Measurements from ENCODE around the gene SOD1.
"Not testable (repeated sequence)": the region's sequence is repeated elsewhere in the genome, so short reads cannot be mapped to it uniquely, and the experiment has no call there.

SOD1 gene

DNA sequence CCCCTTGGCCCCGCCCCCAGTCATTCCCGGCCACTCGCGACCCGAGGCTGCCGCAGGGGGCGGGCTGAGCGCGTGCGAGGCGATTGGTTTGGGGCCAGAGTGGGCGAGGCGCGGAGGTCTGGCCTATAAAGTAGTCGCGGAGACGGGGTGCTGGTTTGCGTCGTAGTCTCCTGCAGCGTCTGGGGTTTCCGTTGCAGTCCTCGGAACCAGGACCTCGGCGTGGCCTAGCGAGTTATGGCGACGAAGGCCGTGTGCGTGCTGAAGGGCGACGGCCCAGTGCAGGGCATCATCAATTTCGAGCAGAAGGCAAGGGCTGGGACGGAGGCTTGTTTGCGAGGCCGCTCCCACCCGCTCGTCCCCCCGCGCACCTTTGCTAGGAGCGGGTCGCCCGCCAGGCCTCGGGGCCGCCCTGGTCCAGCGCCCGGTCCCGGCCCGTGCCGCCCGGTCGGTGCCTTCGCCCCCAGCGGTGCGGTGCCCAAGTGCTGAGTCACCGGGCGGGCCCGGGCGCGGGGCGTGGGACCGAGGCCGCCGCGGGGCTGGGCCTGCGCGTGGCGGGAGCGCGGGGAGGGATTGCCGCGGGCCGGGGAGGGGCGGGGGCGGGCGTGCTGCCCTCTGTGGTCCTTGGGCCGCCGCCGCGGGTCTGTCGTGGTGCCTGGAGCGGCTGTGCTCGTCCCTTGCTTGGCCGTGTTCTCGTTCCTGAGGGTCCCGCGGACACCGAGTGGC, at the start of gene SOD1:
Gene SOD1 (plus strand): TSS at position 158 of the 723 bp plus-strand sequence. CDS start 77 bp downstream, at position 235.
- in situ Hi-C loops (cut with MboI; ENCODE audit: low sequenced_read_pairs): no loop called here

- in situ Hi-C loops (cut with MboI; ENCODE audit: low sequenced_read_pairs): no loop called here
Measured at GRCh38 chr21:31611445-31611844, 48.0 kb upstream of the SOD1 start.

- in situ Hi-C loops (cut with MboI; ENCODE audit: low sequenced_read_pairs): no loop called here
Measured at GRCh38 chr21:31612894-31613785, 46.4 kb upstream of the SOD1 start.

- in situ Hi-C loops (cut with MboI; ENCODE audit: low sequenced_read_pairs): no loop called here
Measured at GRCh38 chr21:31614705-31615104, 44.8 kb upstream of the SOD1 start.

GRCh38 chr21:31616216-31616615, 43.3 kb upstream of the SOD1 start:
- in situ Hi-C loops (cut with MboI; ENCODE audit: low sequenced_read_pairs): no loop called here

DNA sequence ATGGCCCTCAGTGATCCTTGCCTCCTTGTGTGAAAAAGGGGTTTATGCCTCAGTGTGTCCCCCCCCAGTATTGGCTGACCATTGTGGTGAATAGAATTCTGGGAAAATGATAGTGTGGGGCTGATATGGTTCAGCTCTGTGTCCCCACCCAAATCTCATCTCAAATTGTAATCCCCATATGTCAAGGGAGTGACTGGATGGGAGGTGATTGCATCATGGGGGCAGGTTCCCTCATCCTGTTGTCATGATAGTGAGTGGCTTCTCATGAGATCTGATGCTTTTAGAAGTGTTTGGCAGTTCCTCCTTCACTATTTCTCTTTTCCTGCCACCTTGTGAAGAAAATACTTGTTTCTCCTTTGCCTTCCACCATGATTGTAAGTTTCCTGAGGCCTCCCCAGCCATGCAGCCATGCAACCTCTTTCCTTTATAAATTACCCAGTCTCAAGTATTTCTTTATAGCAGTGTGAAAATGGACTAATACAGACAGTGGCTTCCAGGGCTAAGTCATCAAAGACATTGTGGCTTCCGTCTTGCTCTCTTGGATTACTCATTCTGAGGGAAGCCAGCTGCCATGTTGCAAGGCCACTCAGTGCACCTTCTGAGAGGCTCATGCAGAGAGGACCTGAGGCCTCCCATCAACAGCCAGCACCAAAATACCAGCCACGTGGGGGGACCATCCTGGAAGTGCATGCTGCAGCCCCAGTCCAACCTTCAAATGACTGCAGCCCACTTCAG, 40.6 kb upstream of the SOD1 start:
- in situ Hi-C loops (cut with MboI; ENCODE audit: low sequenced_read_pairs): no loop called here

GRCh38 chr21:31622397-31622796, 37.1 kb upstream of the SOD1 start:
- in situ Hi-C loops (cut with MboI; ENCODE audit: low sequenced_read_pairs): no loop called here

DNA sequence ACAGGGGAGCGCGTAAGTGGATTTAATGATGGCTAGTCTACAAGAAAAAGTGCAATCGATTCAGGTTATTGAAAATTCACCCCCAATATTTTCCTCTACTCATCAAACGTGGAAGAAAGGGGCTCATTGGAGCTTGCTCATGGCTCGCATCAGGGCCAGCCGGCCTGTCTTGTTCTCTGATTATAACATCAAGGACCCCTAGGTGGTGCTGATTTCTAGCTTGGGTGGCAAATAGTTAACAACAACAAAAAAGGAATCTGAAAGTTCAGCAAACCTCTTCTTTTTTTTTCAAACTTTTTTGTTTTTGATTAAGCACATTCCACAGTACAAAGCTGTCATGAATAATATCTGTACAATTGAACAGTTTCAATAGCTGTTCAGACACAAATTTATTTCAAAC, 35.8 kb upstream of the SOD1 start:
- in situ Hi-C loops (cut with MboI; ENCODE audit: low sequenced_read_pairs): no loop called here

DNA sequence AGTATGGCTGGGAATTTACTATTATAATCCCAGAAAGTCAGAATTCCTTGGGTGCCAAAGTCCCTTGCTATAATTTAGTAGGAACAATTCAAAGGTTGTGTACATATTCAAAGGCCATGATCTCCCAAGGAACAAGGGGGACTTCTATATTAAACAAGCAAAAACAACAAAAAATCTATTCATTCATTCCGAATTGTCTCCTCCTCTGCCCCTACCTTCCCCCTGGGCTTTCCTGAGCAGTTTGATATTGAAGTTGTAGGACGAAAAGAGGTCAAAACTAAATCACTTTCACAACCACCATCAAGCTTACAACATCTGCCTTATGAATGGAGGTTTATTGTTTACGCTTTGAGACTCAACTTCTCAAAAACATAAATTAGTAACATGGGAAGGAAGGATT, 35.3 kb upstream of the SOD1 start:
- in situ Hi-C loops (cut with MboI; ENCODE audit: low sequenced_read_pairs): no loop called here

DNA sequence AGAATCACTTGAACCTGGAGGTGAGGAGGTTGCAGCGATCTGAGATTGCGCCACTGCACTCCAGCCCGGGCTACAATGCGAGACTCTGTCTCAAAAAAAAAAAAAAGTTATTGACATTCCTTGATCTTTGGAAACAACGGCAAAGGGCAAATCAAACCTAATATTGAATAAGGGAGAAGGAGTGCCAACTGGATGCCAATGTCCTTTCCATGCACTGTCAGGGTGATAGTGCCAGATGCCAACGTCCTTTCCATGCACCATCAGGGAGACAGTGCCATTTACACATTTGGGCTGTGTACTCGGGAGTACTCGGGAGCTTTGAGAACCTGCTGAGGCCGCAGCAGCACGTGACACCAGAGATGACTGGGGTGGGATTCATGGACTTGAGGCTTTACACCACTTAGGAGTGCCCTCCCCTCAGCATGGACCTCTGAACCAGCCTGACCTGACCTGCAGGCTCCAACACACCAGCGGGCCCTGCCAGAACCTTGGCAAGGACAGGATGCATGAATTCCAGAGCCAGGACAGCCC, 34.5 kb upstream of the SOD1 start:
- in situ Hi-C loops (cut with MboI; ENCODE audit: low sequenced_read_pairs): no loop called here

- in situ Hi-C loops (cut with MboI; ENCODE audit: low sequenced_read_pairs): no loop called here
Measured at GRCh38 chr21:31629972-31630711, 29.4 kb upstream of the SOD1 start.

- in situ Hi-C loops (cut with MboI; ENCODE audit: low sequenced_read_pairs): not testable (repeated sequence)
Measured at GRCh38 chr21:31631881-31632280, 27.6 kb upstream of the SOD1 start.

- in situ Hi-C loops (cut with MboI; ENCODE audit: low sequenced_read_pairs): no loop called here
Measured at GRCh38 chr21:31634993-31635392, 24.5 kb upstream of the SOD1 start.

DNA sequence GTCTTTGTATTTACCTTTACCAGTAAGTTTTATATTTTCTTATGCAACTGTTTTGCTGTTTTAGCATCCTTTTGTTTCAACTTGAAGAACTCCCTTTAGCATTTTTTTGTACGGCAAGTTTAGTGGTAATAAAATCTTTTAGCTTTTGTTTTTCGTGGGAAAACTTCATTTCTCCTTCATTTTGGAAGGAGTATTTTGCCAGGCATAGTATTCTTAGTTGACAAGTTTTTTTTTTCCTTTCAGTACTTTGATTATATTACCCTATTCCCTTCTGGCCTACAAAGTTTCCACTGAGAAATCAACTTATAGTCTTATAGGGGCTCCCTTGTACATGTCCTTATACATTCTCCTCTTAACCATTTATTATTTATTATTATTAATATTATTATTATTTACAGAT, 22.6 kb upstream of the SOD1 start:
- in situ Hi-C loops (cut with MboI; ENCODE audit: low sequenced_read_pairs): no loop called here

GRCh38 chr21:31641416-31641922, 18.0 kb upstream of the SOD1 start:
- in situ Hi-C loops (cut with MboI; ENCODE audit: low sequenced_read_pairs): no loop called here

GRCh38 chr21:31644643-31645042, 14.8 kb upstream of the SOD1 start:
- in situ Hi-C loops (cut with MboI; ENCODE audit: low sequenced_read_pairs): no loop called here

GRCh38 chr21:31647650-31648049, 11.8 kb upstream of the SOD1 start:
- in situ Hi-C loops (cut with MboI; ENCODE audit: low sequenced_read_pairs): no loop called here

DNA sequence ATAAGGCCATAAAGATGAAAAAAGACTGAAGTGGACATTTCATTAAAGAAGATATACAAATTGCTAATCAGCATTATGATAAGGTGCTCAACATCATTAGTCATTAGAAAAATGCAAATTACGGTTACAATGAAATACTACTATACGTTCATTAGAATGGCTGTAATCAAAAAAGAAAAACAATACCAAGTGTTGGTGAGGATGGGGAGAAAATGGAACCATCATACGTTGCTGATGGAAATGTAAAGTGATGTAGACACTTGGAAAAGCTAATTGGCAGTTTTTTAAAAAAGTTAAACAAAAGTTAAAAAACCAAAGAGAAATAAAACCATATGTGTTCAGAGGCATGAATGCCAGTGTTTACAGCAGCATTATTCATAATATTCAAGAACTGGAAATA, 8.6 kb upstream of the SOD1 start:
- in situ Hi-C loops (cut with MboI; ENCODE audit: low sequenced_read_pairs): no loop called here

DNA sequence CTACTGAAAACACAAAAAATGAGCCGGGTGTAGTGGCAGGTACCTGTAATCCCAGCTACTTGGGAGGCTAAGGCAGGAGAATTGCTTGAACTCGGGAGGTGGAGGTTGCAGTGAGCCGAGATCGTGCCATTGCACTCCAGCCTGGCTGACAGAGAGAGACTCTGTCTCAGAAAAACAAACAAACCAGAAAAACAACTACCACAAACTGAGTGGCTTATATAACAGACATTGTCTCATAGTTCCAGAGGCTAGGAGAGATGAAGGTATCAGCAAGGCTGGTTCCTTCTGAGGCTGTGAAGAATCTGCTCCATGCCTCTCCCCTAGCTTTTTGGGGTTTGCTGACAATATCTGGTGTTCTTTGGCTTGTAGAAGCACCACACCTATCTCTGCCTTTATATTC, 8.0 kb upstream of the SOD1 start:
- in situ Hi-C loops (cut with MboI; ENCODE audit: low sequenced_read_pairs): not testable (repeated sequence)

DNA sequence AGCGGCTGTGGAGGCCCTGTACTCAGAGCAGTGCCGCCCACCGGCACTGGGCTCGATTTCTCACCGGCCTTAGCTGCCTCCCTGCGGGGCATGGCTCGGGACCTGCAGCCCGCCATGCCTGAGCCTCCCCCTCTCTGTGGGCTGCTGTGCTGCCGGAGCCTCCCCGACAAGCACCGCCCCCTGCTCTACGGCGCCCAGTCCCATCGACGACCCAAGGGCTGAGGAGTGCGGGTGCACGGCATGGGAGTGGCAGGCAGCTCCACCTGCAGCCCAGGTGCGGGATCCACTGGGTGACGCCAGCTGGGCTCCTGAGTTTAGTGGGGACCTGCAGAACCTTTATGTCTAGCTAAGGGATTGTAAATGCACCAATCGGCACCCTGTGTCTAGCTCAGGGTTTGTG, 5.2 kb upstream of the SOD1 start:
- in situ Hi-C loops (cut with MboI; ENCODE audit: low sequenced_read_pairs): no loop called here

Data from HL-60/S4 (cell line).